Activated CD4-positive, alpha-beta T cell treated with anti-CD3 and anti-CD28 coated beads, Interleukin-2, amount 10 ng/mL, durations not matched to agents 24 days and 14 days (primary cell): Measurements from ENCODE around the gene MAP3K6. TPM values are rescaled to one million over a fixed set of nuclear protein-coding genes. Genes with fewer than 3 reads are reported as not detected.

Source experiments
- DNase-seq: peaks from one replicate; pipeline ENCODE4 v3.0.0; 2022
- H3K27ac Mint-ChIP-seq: one replicate; pipeline ENCODE4 v1.8.0; 2022; ENCODE audit warnings: mild to moderate bottlenecking, mixed read lengths
- H3K27me3 Mint-ChIP-seq: one replicate; pipeline ENCODE4 v1.8.0; 2022; ENCODE audit warnings: mixed read lengths
- H3K36me3 Mint-ChIP-seq: one replicate; pipeline ENCODE4 v1.8.0; 2022; ENCODE audit warnings: low read depth, mild to moderate bottlenecking, mixed read lengths
- H3K4me1 Mint-ChIP-seq: one replicate; pipeline ENCODE4 v1.8.0; 2021; ENCODE audit warnings: mixed read lengths
- H3K4me3 Mint-ChIP-seq: one replicate; pipeline ENCODE4 v1.8.0; 2022; ENCODE audit warnings: mild to moderate bottlenecking, moderate library complexity, mixed read lengths
- H3K9me3 Mint-ChIP-seq: one replicate; pipeline ENCODE4 v1.8.0; 2021; ENCODE audit warnings: mixed read lengths
- intact Hi-C: fragments of 100-400 bp; cut with micrococcal nuclease; formaldehyde crosslinking; loops from one replicate; pipeline ENCODE4 v1.15.1; 2023
- total RNA-seq: library from RNA; stranded (reverse); gene quantifications from 2 replicates; pipeline ENCODE4 v1.2.3, GENCODE V29; 2022

MAP3K6 gene
- total RNA-seq, 1 donor from 2014 or later: 13.2 TPM

DNA sequence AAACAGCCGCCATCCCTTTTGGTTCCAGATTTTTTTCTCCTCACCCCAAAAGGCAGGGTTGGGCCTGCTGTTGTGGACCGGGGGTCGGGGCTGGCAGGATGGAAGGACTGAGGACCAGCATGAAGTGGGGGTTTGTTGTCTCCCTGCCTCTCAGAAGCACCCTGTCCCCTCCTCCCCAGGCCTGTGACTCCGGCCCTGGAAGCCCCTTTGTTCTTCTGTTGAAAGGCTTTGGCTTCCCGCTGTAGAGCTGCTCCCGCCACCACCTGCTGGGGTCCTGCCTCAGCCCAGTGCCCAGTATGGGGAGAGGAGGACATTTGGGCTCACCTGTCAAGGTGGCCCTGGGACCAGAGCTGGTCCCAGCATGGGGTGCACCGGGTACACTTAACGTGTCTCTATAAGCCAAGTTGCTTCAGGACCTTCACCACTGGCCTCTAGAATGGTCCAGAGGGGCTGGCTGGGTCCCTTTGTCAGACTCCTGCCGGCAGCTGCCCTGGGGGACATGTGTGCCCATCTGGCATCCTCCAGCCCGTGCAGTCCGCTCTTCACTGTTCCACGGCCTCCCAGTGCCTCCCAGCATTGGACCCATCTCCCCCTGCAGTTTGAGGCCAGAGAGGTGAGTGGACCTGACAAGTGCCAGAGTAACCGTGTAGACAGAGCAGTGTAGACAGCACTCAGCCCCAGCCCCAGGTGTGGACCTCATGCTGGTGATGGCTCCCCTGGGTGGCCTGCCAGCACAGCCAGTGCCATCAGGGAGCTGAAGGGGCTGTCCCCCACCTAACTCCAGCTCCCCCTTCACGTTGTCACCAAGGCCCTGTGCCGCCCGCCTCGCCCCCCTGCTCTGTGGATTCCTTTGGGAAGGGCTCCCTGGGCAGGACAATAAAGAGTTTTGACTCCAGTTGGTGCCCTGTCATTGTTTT is 31.0 kb downstream of the MAP3K6 start:
- Mint-ChIP-seq H3K4me3 (no peak overlapping the region), H3K4me1 (peaks cover 29% of the 10 kb centered on the region), H3K27me3 (no peaks in the 10 kb centered on the region), H3K9me3 (no peaks in the 10 kb centered on the region), H3K36me3 (peaks cover 42% of the 10 kb centered on the region), H3K27ac (no peak overlapping the region)
- intact Hi-C loops: no loop called here
- no peak for DNase-seq

- Mint-ChIP-seq H3K4me1 (peaks cover 20% of the 10 kb centered on the region), H3K36me3 (peaks cover 45% of the 10 kb centered on the region), H3K4me3 (no peak overlapping the region), H3K27me3 (no peaks in the 10 kb centered on the region), H3K9me3 (no peaks in the 10 kb centered on the region), H3K27ac (no peak overlapping the region)
- no peak for DNase-seq
- intact Hi-C loops: loop anchor here (2.0 kb wide), 1 partner anchor 55 kb away; no protein-coding TSS in a partner anchor
These were observed 33.0 kb downstream of the MAP3K6 start for GRCh38 chr1:27333717-27334279.

GRCh38 chr1:27332536-27333281 is 34.1 kb downstream of the MAP3K6 start:
- intact Hi-C loops: loop anchor here (2.0 kb wide), 1 partner anchor 56 kb away; no protein-coding TSS in a partner anchor
- Mint-ChIP-seq H3K27me3 (no peaks in the 10 kb centered on the region), H3K9me3 (no peaks in the 10 kb centered on the region), H3K4me1 (peaks cover 28% of the 10 kb centered on the region), H3K4me3 (no peak overlapping the region), H3K27ac (peak overlapping the region; percentile 60), H3K36me3 (peaks cover 54% of the 10 kb centered on the region)
- peak; percentile 85 for DNase-seq

- H3K9me3 Mint-ChIP-seq: no peaks in the 10 kb centered on the region
- H3K4me1 Mint-ChIP-seq: peaks cover 29% of the 10 kb centered on the region
- no peak overlapping the region for H3K4me3 Mint-ChIP-seq
- H3K27me3 Mint-ChIP-seq: no peaks in the 10 kb centered on the region
- no peak for DNase-seq
- intact Hi-C loops: loop anchor here (2.0 kb wide), 1 partner anchor 57 kb away; no protein-coding TSS in a partner anchor
- peak overlapping the region; percentile 60 for H3K27ac Mint-ChIP-seq
- peaks cover 54% of the 10 kb centered on the region for H3K36me3 Mint-ChIP-seq
These were observed 34.8 kb downstream of the MAP3K6 start for GRCh38 chr1:27331922-27332321.

- no peak for DNase-seq
- H3K4me3 Mint-ChIP-seq: no peak overlapping the region
- peaks cover 31% of the 10 kb centered on the region for H3K4me1 Mint-ChIP-seq
- intact Hi-C loops: no loop called here
- no peaks in the 10 kb centered on the region for H3K9me3 Mint-ChIP-seq
- no peaks in the 10 kb centered on the region for H3K27me3 Mint-ChIP-seq
- H3K36me3 Mint-ChIP-seq: peaks cover 52% of the 10 kb centered on the region
- H3K27ac Mint-ChIP-seq: no peak overlapping the region
These were observed 35.3 kb downstream of the MAP3K6 start for GRCh38 chr1:27331426-27331825.

- H3K36me3 Mint-ChIP-seq: peaks cover 47% of the 10 kb centered on the region
- no peak overlapping the region for H3K4me3 Mint-ChIP-seq
- DNase-seq: no peak
- no peaks in the 10 kb centered on the region for H3K27me3 Mint-ChIP-seq
- H3K4me1 Mint-ChIP-seq: peaks cover 33% of the 10 kb centered on the region
- intact Hi-C loops: no loop called here
- H3K27ac Mint-ChIP-seq: peak overlapping the region; percentile 48
- H3K9me3 Mint-ChIP-seq: no peaks in the 10 kb centered on the region
These were observed 36.0 kb downstream of the MAP3K6 start for GRCh38 chr1:27330786-27331185.

DNA sequence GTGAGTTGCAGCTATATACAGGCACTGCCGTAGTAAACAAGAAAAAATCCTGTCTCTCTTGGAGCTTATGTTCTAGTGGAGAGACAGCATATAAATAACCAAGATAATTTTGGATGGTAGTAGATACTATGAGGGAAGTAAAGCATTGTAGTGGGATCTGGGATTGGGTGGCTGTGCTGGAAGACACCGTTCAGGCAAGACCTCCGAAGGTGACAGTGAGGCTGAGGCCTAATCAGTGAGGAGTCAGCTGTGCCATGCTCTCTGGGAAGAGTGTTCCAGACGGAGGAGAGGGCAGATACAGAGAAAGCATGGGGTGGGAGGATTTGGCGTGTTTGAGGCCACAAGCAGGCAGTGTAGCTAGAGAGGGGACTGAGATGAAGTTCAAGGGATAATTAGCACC is 38.8 kb downstream of the MAP3K6 start:
- Mint-ChIP-seq H3K27me3 (no peaks in the 10 kb centered on the region), H3K9me3 (no peaks in the 10 kb centered on the region), H3K36me3 (peaks cover 47% of the 10 kb centered on the region), H3K27ac (no peak overlapping the region), H3K4me3 (no peak overlapping the region), H3K4me1 (peaks cover 51% of the 10 kb centered on the region)
- no peak for DNase-seq
- intact Hi-C loops: no loop called here

DNA sequence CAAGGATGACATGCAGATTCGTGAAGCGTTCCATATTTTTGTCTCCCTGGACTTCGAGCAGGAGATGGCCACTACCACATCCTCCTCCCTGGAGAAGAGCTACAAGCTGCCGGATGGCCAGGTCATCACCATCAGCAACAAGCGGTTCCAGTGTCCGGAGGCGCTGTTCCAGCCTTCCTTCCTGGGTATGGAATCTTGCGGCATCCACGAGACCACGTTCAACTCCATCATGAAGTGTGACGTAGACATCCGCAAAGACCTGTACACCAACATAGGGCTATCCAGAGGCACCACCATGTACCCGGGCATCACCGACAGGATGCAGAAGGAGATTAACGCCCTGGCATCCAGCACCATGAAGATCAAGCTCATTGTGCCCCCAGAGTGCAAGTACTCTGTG is 41.5 kb downstream of the MAP3K6 start:
- intact Hi-C loops: no loop called here
- H3K27ac Mint-ChIP-seq: no peak overlapping the region

DNA sequence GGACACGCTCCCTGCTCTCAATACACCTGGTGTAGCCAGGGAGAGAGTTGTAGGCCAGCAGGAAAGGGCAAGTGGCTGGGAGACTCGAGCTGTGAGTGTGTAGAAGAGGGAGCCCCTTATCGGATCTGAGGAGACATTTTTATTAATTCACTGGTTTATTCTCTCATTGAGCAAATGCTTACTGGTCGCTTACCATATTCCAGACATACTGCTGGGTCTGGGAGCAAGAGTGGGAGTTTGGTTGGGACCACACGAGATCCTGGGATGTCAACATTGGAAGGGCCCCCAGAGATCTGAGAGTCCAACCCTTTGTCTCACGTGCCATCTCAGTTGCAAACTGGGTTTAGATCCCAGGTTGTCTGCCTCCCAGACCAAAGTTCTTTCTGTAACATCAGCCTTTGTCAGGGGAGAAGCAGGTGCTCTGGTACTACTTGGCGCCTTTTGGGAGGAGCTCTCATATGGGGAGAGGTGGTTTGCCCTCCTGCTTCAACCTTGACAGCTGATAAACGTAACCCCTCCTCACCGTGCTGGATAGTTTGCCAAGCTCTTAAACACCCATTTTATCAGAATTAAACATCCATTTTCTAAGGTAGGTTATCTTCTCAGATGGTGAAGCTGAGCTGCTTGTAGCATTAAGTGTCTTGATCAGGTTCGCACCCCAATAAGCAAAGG is 44.1 kb downstream of the MAP3K6 start:
- DNase-seq: peak; percentile 66
- peaks cover 5% of the 10 kb centered on the region for H3K27me3 Mint-ChIP-seq
- peaks cover 30% of the 10 kb centered on the region for H3K4me1 Mint-ChIP-seq
- intact Hi-C loops: loop anchor here (1.0 to 5.0 kb wide), 4 partner anchors 19 to 165 kb away; partner anchors contain the start of genes GPR3 and MAP3K6
- H3K9me3 Mint-ChIP-seq: no peaks in the 10 kb centered on the region
- peak overlapping the region; percentile 93 for H3K27ac Mint-ChIP-seq
- peak overlapping the region; percentile 97 for H3K4me3 Mint-ChIP-seq
- H3K36me3 Mint-ChIP-seq: peaks cover 22% of the 10 kb centered on the region

More for the DNA sequence above, 41.5 kb downstream of the MAP3K6 start:
- no peak for DNase-seq
- H3K27me3 Mint-ChIP-seq: no peaks in the 10 kb centered on the region
- H3K4me1 Mint-ChIP-seq: peaks cover 43% of the 10 kb centered on the region
- H3K9me3 Mint-ChIP-seq: no peaks in the 10 kb centered on the region
- peaks cover 34% of the 10 kb centered on the region for H3K36me3 Mint-ChIP-seq
- no peak overlapping the region for H3K4me3 Mint-ChIP-seq

DNA sequence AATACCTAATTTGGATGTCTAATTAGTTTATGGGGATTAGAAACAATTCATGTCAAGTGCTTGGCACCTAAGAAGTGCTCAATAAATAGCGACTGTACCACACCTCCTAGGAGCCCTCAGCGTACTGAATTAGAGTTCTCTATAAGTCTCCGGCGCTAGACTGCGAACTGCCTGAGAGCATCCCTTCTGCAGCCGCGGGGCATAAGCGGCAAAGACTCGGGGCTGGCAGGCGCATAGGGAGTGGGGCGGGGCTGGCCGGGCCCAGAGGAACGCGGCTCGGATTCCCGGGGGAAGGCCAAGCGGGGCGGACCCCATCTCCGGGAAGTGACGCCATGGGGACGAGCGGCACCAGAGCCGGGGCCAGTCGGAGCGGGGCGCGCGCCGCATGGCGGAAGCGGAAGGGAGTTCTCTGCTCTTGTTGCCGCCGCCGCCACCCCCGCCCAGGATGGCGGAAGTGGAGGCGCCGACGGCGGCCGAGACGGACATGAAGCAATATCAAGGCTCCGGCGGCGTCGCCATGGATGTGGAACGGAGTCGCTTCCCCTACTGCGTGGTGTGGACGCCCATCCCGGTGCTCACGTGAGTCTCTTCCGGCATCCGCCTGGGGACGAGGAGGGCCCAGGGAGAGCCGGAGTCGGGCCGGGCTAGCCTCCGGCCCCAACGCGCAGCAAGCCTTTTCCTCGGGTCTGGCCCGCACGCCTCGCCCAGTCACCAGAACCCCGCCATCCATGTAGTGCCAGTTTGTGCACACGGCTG is 44.8 kb downstream of the MAP3K6 start, which contains the start of gene TMEM222:
Gene TMEM222 (plus strand): TSS at position 351 of the 756 bp plus-strand sequence. CDS start 35 bp downstream, at position 386.
- intact Hi-C loops: loop anchor here (1.0 to 5.0 kb wide), 4 partner anchors 19 to 165 kb away; partner anchors contain the start of genes GPR3 and MAP3K6
- peaks cover 5% of the 10 kb centered on the region for H3K27me3 Mint-ChIP-seq
- H3K36me3 Mint-ChIP-seq: peaks cover 21% of the 10 kb centered on the region
- H3K9me3 Mint-ChIP-seq: no peaks in the 10 kb centered on the region
- H3K4me1 Mint-ChIP-seq: peaks cover 29% of the 10 kb centered on the region
- H3K4me3 Mint-ChIP-seq: peak within 1 kb of the TSS; percentile 97
- peak within 1 kb of the TSS; percentile 93 for H3K27ac Mint-ChIP-seq
- DNase-seq: peak; percentile 99

GRCh38 chr1:27318596-27318995 is 48.2 kb downstream of the MAP3K6 start:
- H3K4me1 Mint-ChIP-seq: peaks cover 10% of the 10 kb centered on the region
- no peaks in the 10 kb centered on the region for H3K9me3 Mint-ChIP-seq
- intact Hi-C loops: no loop called here
- H3K4me3 Mint-ChIP-seq: no peak overlapping the region
- peaks cover 5% of the 10 kb centered on the region for H3K27me3 Mint-ChIP-seq
- H3K36me3 Mint-ChIP-seq: peaks cover 3% of the 10 kb centered on the region
- no peak for DNase-seq
- no peak overlapping the region for H3K27ac Mint-ChIP-seq

- Mint-ChIP-seq H3K27me3 (peaks cover 5% of the 10 kb centered on the region), H3K9me3 (no peaks in the 10 kb centered on the region), H3K4me3 (no peak overlapping the region), H3K4me1 (peaks cover 7% of the 10 kb centered on the region), H3K27ac (no peak overlapping the region), H3K36me3 (peaks cover 3% of the 10 kb centered on the region)
- DNase-seq: no peak
- intact Hi-C loops: no loop called here
These were observed 48.6 kb downstream of the MAP3K6 start for GRCh38 chr1:27318136-27318535.
